Activated naive CD8-positive, alpha-beta T cell treated with anti-CD3 and anti-CD28 coated beads, Interleukin-2, amount 10 ng/mL, durations not matched to agents 7 days and 5 days (primary cell): ENCODE measurements around the gene BBS2. TPM values are rescaled to one million over a fixed set of nuclear protein-coding genes. Genes with fewer than 3 reads are reported as not detected.
A peak's percentile ranks its signal among the peaks of the same experiment; 100 is the strongest.

ENCODE experiments used
- ATAC-seq: fragments of 150-1000 bp; cut with Tn5 transposase; one replicate; pipeline ENCODE4 v1.10.0; 2021; ENCODE audit warnings: low read depth, moderate library complexity
- POLR2A ChIA-PET: fragments of 350-600 bp; sonication (Branson Sonifier 250); formaldehyde crosslinking; loops from one replicate; lab custom pipeline; 2021; ENCODE audit warnings: antibody characterized with exemption; lab: Charles Lee
- DNase-seq: peaks from one replicate; pipeline ENCODE4 v3.0.0; 2021
- H3K27ac Mint-ChIP-seq: one replicate; pipeline ENCODE4 v1.8.0; 2022; ENCODE audit warnings: mild to moderate bottlenecking, mixed read lengths
- H3K27me3 Mint-ChIP-seq: one replicate; pipeline ENCODE4 v1.8.0; 2022; ENCODE audit warnings: mild to moderate bottlenecking, moderate library complexity, mixed read lengths
- H3K36me3 Mint-ChIP-seq: one replicate; pipeline ENCODE4 v1.8.0; 2021; ENCODE audit warnings: mild to moderate bottlenecking, mixed read lengths
- H3K4me1 Mint-ChIP-seq: one replicate; pipeline ENCODE4 v1.8.0; 2021; ENCODE audit warnings: mixed read lengths
- H3K4me3 Mint-ChIP-seq: one replicate; pipeline ENCODE4 v1.8.0; 2022; ENCODE audit warnings: mild to moderate bottlenecking, moderate library complexity, mixed read lengths
- H3K9me3 Mint-ChIP-seq: one replicate; pipeline ENCODE4 v1.8.0; 2021; ENCODE audit warnings: mixed read lengths
- total RNA-seq, 2 experiments: library from RNA; stranded (reverse); gene quantifications; one replicate each; pipeline ENCODE4 v1.2.3, GENCODE V29; 2021

BBS2 gene
- total RNA-seq, 2 experiments from 2014 or later: 38.2 to 41.5 TPM

DNA sequence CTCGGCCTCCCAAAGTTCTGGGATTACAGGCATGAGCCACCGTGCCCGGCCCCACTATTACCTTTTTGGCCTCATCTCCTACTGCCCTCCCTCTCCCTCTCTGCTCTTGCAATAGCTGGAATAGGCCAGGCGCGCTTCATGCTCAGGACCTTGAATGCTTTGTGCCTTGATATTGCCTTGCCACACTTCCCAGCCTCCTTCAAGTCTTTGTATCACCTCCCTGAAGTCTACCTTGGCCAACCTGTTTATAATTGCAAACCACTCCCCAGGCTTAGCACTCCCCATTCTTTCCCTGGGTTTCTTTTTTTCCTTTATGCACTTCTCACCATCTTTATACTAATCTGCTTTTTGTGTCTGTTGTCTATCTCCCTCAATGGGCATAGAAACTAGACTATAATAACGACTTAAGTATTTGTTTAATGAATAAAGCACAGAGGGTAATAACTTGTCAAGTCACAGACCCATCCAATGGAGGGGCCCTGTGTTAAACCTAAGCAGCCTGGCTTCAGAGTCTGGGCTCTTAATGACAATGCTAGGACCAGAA lies 61.8 kb downstream of the BBS2 start:
- no peak for ATAC-seq
- Mint-ChIP-seq H3K27me3 (no peaks in the 10 kb centered on the region), H3K9me3 (no peaks in the 10 kb centered on the region), H3K4me1 (peaks cover 9% of the 10 kb centered on the region), H3K4me3 (no peak overlapping the region), H3K36me3 (peaks cover 36% of the 10 kb centered on the region), H3K27ac (no peak overlapping the region)
- POLR2A ChIA-PET: no interaction called here
- DNase-seq: no peak

GRCh38 chr16:56451753-56452689 lies 67.8 kb downstream of the BBS2 start:
- Mint-ChIP-seq H3K27ac (peak overlapping the region; percentile 91), H3K9me3 (no peaks in the 10 kb centered on the region), H3K27me3 (no peaks in the 10 kb centered on the region), H3K36me3 (peaks cover 27% of the 10 kb centered on the region), H3K4me1 (peaks cover 40% of the 10 kb centered on the region), H3K4me3 (peak overlapping the region; percentile 95)
- POLR2A ChIA-PET: interaction anchor here (1.0 to 1.4 kb wide), 3 partner anchors 27 to 156 kb away, joined by 3 to 8 read pairs (median 7); partner anchors contain the start of gene MT2A
- no peak for DNase-seq
- ATAC-seq: peak; percentile 44

DNA sequence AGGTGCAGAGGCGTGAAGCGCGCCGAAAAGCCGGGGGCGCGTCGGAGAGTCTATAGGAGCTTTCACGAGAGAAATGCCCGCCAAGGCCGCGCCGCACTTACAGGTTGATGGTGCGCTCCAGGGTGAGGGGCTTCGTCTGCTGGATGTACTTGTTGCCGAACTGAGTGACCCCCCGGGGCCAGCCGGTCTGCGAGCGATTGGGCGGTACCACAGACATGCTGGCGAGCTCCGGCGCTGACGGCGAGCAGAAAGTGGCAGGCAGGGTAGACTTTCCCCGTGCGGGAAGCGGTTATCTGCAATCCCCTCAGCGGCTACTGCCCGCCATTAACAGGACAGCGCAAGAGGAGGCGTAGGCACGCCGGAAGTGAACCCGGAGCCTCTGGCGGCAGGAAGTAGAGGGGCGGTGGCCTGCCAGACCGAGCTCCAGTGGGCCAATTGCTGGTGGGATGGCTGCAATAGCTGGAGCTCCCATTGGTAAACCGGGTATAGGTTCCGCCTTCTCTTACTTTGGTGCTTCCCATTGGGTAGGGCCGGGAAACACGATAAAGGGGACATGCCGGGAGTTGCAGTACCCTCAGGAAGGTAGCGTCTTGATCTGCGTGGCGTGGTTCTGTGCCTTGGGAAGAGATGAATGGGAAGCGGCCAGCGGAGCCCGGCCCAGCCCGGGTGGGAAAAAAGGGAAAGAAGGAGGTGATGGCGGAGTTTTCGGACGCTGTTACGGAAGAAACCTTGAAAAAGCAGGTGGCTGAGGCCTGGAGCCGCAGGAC lies 68.7 kb downstream of the BBS2 start, which contains the start of the genes NUDT21 and OGFOD1:
TSS of gene NUDT21 (minus strand) at position 347 of the 767 bp plus-strand sequence. CDS start at position 217, 130 bp downstream.
TSS of gene OGFOD1 (plus strand) at position 569 of the 767 bp plus-strand sequence. CDS start at position 628, 59 bp downstream.
- no peaks in the 10 kb centered on the region for H3K9me3 Mint-ChIP-seq
- H3K27ac Mint-ChIP-seq: peak within 1 kb of the TSS; percentile 91
- peak; percentile 99 for ATAC-seq
- peak; percentile 83 for DNase-seq
- H3K4me3 Mint-ChIP-seq: peak within 1 kb of the TSS; percentile 95
- no peaks in the 10 kb centered on the region for H3K27me3 Mint-ChIP-seq
- peaks cover 23% of the 10 kb centered on the region for H3K36me3 Mint-ChIP-seq
- peaks cover 42% of the 10 kb centered on the region for H3K4me1 Mint-ChIP-seq
- POLR2A ChIA-PET: interaction anchor here (1.0 to 1.4 kb wide), 3 partner anchors 27 to 157 kb away, joined by 3 to 8 read pairs (median 7); partner anchors contain the start of gene MT2A

DNA sequence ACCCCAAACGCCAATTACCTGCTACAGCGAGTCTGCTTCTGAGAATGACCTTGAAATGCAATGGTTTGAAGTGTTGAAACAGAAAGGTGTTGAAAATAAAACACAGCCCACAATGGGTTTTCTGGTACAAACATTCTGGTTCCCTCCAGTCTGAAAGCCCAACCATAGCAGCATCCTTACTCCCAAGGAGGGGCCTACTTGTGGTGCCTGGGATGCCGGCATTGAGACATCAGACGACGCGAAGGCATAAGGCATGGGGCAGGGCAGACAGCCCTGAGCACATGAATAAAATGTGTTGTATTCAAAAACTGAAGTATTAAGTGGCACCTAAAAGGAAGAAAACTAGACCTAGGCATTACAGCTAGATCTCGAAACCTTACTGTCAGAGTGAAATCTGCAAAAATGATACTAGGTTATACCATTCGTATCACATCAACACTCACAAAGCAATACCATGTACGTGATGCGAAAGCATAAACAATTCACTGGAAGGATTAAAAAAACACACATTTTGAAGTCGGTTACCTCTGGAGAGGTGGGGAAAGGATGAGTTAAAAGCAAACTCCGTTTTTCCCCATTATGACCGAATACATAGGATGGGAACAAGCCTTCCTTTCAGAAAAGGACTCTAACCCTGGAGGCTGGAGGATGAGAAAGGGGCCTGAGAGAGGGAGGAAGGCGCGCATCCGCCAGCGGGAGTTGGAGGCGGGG lies 69.4 kb downstream of the BBS2 start:
- Mint-ChIP-seq H3K9me3 (no peaks in the 10 kb centered on the region), H3K27ac (peak overlapping the region; percentile 91), H3K4me3 (peak overlapping the region; percentile 95), H3K4me1 (peaks cover 36% of the 10 kb centered on the region), H3K27me3 (no peaks in the 10 kb centered on the region), H3K36me3 (peaks cover 19% of the 10 kb centered on the region)
- POLR2A ChIA-PET: interaction anchor here (1.0 to 1.4 kb wide), 3 partner anchors 26 to 157 kb away, joined by 3 to 8 read pairs (median 7); partner anchors contain the start of gene MT2A
- ATAC-seq (peak; percentile 35), DNase-seq (no peak)

DNA sequence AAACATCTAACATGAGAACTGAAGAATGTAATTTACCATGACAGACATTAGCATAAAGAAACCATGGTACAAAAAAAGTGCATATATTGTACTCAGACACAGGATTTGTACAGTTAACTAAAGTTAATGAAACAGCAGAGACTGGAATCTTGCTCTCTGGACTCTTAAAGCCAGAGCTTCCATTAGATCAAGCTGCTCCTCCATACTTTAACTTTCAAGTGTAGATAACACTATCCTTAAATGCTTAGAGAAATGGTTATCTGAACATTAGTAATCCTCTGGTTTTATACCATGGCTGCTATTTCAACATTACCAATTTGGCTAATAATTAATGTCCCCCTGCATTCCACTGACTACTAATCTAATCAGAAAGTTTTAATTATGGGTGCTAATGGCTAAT lies 71.8 kb downstream of the BBS2 start:
- POLR2A ChIA-PET: no interaction called here
- H3K27me3 Mint-ChIP-seq: no peaks in the 10 kb centered on the region
- ATAC-seq: no peak
- peak overlapping the region; percentile 20 for H3K4me3 Mint-ChIP-seq
- no peak for DNase-seq
- H3K9me3 Mint-ChIP-seq: no peaks in the 10 kb centered on the region
- H3K4me1 Mint-ChIP-seq: peaks cover 33% of the 10 kb centered on the region
- peak overlapping the region; percentile 40 for H3K27ac Mint-ChIP-seq
- peaks cover 15% of the 10 kb centered on the region for H3K36me3 Mint-ChIP-seq

DNA sequence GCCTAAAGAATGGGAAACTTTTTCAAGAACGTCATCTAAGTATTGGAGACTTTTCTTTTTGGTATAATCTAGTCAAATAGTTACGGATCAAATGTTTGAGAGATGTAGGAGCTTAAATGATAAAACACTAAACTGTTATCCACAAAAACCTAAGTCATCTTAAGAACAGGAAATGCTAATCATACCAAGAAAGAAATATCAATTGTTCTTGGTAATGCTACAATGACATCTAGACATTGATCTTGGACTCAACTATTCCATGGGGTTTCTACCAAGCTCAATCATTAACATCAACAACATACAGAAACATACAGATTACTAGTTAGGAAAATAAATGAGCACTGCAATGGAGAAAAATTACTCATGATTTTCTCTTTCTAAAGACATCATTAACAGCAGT lies 72.5 kb downstream of the BBS2 start:
- ATAC-seq (no peak), DNase-seq (no peak)
- Mint-ChIP-seq H3K9me3 (no peaks in the 10 kb centered on the region), H3K27ac (no peak overlapping the region), H3K36me3 (peaks cover 15% of the 10 kb centered on the region), H3K4me1 (peaks cover 27% of the 10 kb centered on the region), H3K27me3 (no peaks in the 10 kb centered on the region), H3K4me3 (no peak overlapping the region)
- POLR2A ChIA-PET: no interaction called here

GRCh38 chr16:56438038-56438437 lies 81.8 kb downstream of the BBS2 start:
- POLR2A ChIA-PET: no interaction called here
- Mint-ChIP-seq H3K27ac (no peak overlapping the region), H3K4me1 (peaks cover 6% of the 10 kb centered on the region), H3K9me3 (no peaks in the 10 kb centered on the region), H3K36me3 (peaks cover 32% of the 10 kb centered on the region), H3K27me3 (no peaks in the 10 kb centered on the region), H3K4me3 (no peak overlapping the region)
- ATAC-seq (no peak), DNase-seq (no peak)

DNA sequence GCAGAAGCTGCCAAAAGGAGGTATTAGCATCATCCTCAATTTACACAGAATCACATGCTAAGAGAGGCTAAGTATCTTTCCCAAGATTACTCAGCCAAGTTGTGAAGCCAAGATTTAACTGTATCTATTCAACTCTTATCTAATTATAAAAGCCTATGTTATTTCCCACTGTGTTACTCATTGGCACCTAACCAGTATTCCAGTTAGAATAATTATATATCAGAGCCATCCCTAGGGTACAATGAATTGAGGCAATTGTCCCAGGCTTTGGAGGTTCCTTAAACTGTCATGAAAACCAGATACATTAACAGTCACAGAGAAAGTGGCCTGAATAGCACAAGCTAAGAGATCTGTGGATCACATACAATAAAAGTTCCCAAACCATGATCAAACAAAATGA lies 83.6 kb downstream of the BBS2 start:
- peaks cover 32% of the 10 kb centered on the region for H3K36me3 Mint-ChIP-seq
- no peak overlapping the region for H3K27ac Mint-ChIP-seq

More for the DNA sequence above, 83.6 kb downstream of the BBS2 start:
- ATAC-seq (no peak), DNase-seq (no peak)
- H3K4me3 Mint-ChIP-seq: no peak overlapping the region
- peaks cover 5% of the 10 kb centered on the region for H3K4me1 Mint-ChIP-seq
- POLR2A ChIA-PET: no interaction called here
- no peaks in the 10 kb centered on the region for H3K27me3 Mint-ChIP-seq
- H3K9me3 Mint-ChIP-seq: no peaks in the 10 kb centered on the region

Other genes with a start within 250 kb of the BBS2 start
- 10 to 100 TPM; 50.0 to 55.5 TPM for gene AMFR, start 94.5 kb downstream of the BBS2 start, total RNA-seq
- gene NUDT21, start 68.7 kb downstream of the BBS2 start, total RNA-seq: 100 to 1,000 TPM; 200 to 204 TPM
- gene OGFOD1, start 68.5 kb downstream of the BBS2 start, total RNA-seq: 10 to 100 TPM; 39.3 to 39.6 TPM
- not detected for gene MT4, start 45.0 kb upstream of the BBS2 start, total RNA-seq
- gene MT3, start 69.5 kb upstream of the BBS2 start, total RNA-seq: 10 to 100 TPM; 15.5 to 16.3 TPM
- gene MT2A, start 88.6 kb upstream of the BBS2 start, total RNA-seq: 100 to 1,000 TPM; 115 to 135 TPM
- gene MT1E, start 105.8 kb upstream of the BBS2 start, total RNA-seq: 10 to 100 TPM; 32.6 to 36.4 TPM
- not detected for gene MT1M, start 112.6 kb upstream of the BBS2 start, total RNA-seq
- not detected for gene MT1A, start 118.6 kb upstream of the BBS2 start, total RNA-seq
- not detected for gene MT1B, start 131.9 kb upstream of the BBS2 start, total RNA-seq
- gene MT1F, start 137.9 kb upstream of the BBS2 start, total RNA-seq: 10 to 100 TPM; 24.1 to 27.8 TPM
- 1 to 10 TPM; 4.0 to 5.0 TPM for gene MT1G, start 148.0 kb upstream of the BBS2 start, total RNA-seq
- gene MT1H, start 149.8 kb upstream of the BBS2 start, total RNA-seq: not detected
- 10 to 100 TPM; 35.0 to 35.4 TPM for gene MT1X, start 162.4 kb upstream of the BBS2 start, total RNA-seq
- gene NUP93, start 210.1 kb upstream of the BBS2 start, total RNA-seq: 10 to 100 TPM; 89.5 to 92.5 TPM